ENCODE measurements around the gene ADAT1. TPM values are rescaled to one million over a fixed set of nuclear protein-coding genes. Genes with fewer than 3 reads are reported as not detected.

ADAT1 gene
- total RNA-seq, 1 donor from 2014 or later: 65.8 TPM

DNA sequence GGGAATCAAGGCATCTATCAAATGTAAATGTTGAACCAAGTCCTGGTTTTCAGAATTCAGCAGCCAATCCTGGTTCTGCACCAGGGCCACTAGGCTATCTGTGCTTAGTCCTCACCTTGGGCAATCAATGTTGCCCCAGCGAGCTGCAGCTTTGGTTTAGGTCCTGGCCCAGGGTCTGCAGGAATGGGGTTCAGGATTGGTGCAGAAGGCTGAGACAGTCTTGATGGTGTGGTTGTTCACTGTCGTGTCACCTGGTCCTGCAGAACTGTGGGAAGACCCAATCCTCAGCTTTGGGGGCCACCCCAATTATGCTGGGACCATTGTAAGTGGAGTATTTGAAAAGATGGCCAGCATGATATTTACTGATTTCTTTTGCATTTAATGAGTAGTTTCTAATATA, 35.1 kb upstream of the ADAT1 start:
- peaks cover 2% of the 10 kb centered on the region for H3K4me1 Mint-ChIP-seq (ENCODE audit: low read depth)
- no peak for DNase-seq (ENCODE audit: low spot score, unreplicated experiment)
- H3K27me3 Mint-ChIP-seq: no peaks in the 10 kb centered on the region
- H3K36me3 Mint-ChIP-seq (ENCODE audit: insufficient read depth): peaks cover 23% of the 10 kb centered on the region
- no peaks in the 10 kb centered on the region for H3K9me3 Mint-ChIP-seq (ENCODE audit: low read depth)
- no peak overlapping the region for H3K27ac Mint-ChIP-seq
- no peak overlapping the region for H3K4me3 Mint-ChIP-seq (ENCODE audit: low read depth)
- no peak for TF ChIP-seq CTCF (IDR thresholded peaks at IDR 0.05; ENCODE audit: unreplicated experiment)

- Mint-ChIP-seq H3K27ac (no peak overlapping the region), H3K4me3 (ENCODE audit: low read depth) (no peak overlapping the region), H3K36me3 (ENCODE audit: insufficient read depth) (peaks cover 25% of the 10 kb centered on the region), H3K9me3 (ENCODE audit: low read depth) (no peaks in the 10 kb centered on the region), H3K27me3 (no peaks in the 10 kb centered on the region), H3K4me1 (ENCODE audit: low read depth) (peaks cover 20% of the 10 kb centered on the region)
- DNase-seq (ENCODE audit: low spot score, unreplicated experiment): no peak
- no peak for TF ChIP-seq CTCF (IDR thresholded peaks at IDR 0.05; ENCODE audit: unreplicated experiment)
Measured at GRCh38 chr16:75653922-75654321, 30.8 kb upstream of the ADAT1 start.

DNA sequence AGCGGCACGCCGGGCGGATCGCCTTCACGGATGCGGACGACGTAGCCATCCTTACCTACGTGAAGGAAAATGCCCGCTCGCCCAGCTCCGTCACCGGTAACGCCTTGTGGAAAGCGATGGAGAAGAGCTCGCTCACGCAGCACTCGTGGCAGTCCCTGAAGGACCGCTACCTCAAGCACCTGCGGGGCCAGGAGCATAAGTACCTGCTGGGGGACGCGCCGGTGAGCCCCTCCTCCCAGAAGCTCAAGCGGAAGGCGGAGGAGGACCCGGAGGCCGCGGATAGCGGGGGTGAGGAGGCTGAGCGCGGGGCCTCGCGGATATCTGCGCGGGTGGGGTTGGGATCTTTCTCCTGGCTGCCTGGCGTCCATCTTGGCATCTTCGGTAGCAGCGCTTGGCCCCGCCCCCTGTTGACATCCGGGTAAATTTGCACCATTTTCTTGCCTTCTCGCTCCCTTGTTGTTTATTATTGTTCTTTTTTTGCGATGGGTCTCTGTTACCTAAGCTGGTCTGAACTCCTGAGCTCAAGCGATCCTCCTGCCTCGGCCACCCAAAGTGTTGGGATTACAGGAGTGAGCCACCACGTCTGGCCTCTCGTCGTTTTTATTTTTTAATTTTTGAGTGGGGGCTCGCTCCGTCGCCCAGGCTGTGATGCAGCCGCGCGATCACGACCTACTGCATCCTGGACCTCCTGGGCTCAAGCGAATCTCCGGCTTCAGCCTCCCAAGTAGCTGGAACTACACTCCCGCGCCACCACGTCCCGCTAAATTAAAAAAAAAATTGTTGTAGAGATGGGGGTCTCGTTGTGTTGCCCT, 25.4 kb upstream of the ADAT1 start:
- no peak for TF ChIP-seq CTCF (IDR thresholded peaks at IDR 0.05; ENCODE audit: unreplicated experiment)

GRCh38 chr16:75647492-75648264, 24.6 kb upstream of the ADAT1 start, which contains the start of the genes KARS1 and TERF2IP:
KARS1 (minus strand) TSS chr16:75647665; CDS start chr16:75647639, 26 bp downstream.
TERF2IP (plus strand) TSS chr16:75647773; CDS start chr16:75647883, 110 bp downstream.
- peaks cover 33% of the 10 kb centered on the region for H3K4me1 Mint-ChIP-seq (ENCODE audit: low read depth)
- H3K36me3 Mint-ChIP-seq (ENCODE audit: insufficient read depth): peaks cover 13% of the 10 kb centered on the region
- H3K27me3 Mint-ChIP-seq: no peaks in the 10 kb centered on the region
- peak; percentile 81 for DNase-seq (ENCODE audit: low spot score, unreplicated experiment)
- no peak for TF ChIP-seq CTCF (IDR thresholded peaks at IDR 0.05; ENCODE audit: unreplicated experiment)
- H3K27ac Mint-ChIP-seq: peak within 1 kb of the TSS; percentile 99
- H3K9me3 Mint-ChIP-seq (ENCODE audit: low read depth): no peaks in the 10 kb centered on the region
- peak within 1 kb of the TSS; percentile 99 for H3K4me3 Mint-ChIP-seq (ENCODE audit: low read depth)

More for the DNA sequence above, 25.4 kb upstream of the ADAT1 start:
- peak overlapping the region; percentile 99 for H3K4me3 Mint-ChIP-seq (ENCODE audit: low read depth)
- H3K36me3 Mint-ChIP-seq (ENCODE audit: insufficient read depth): peaks cover 13% of the 10 kb centered on the region
- peak; percentile 48 for DNase-seq (ENCODE audit: low spot score, unreplicated experiment)
- H3K4me1 Mint-ChIP-seq (ENCODE audit: low read depth): peaks cover 35% of the 10 kb centered on the region
- peak overlapping the region; percentile 99 for H3K27ac Mint-ChIP-seq
- H3K9me3 Mint-ChIP-seq (ENCODE audit: low read depth): no peaks in the 10 kb centered on the region
- H3K27me3 Mint-ChIP-seq: no peaks in the 10 kb centered on the region

DNA sequence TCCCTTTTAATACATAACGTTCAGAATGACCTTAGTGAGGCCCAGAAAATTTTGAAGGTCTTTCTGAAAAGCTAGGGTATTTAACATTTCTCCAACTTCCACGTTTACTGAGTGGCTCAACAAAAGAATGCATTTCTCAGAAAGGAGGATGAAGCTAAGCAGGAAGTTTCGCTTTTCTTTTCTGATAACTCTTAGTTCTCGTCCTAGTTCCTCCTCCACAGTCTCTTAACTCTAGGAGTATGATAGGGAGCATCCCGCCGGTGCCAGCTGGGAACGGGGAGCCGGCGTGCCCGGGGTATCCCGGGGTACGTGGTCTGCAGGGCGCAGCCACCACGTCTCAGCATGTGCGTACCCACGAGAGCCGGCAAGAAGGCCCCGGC, 24.0 kb upstream of the ADAT1 start:
- H3K4me3 Mint-ChIP-seq (ENCODE audit: low read depth): peak overlapping the region; percentile 99
- peaks cover 31% of the 10 kb centered on the region for H3K4me1 Mint-ChIP-seq (ENCODE audit: low read depth)
- no peaks in the 10 kb centered on the region for H3K9me3 Mint-ChIP-seq (ENCODE audit: low read depth)
- H3K27me3 Mint-ChIP-seq: no peaks in the 10 kb centered on the region
- H3K27ac Mint-ChIP-seq: peak overlapping the region; percentile 98
- TF ChIP-seq CTCF (IDR thresholded peaks at IDR 0.05; ENCODE audit: unreplicated experiment): no peak
- peaks cover 13% of the 10 kb centered on the region for H3K36me3 Mint-ChIP-seq (ENCODE audit: insufficient read depth)
- DNase-seq (ENCODE audit: low spot score, unreplicated experiment): no peak

Measured in progenitor cell of endocrine pancreas (in vitro differentiated cells).